H9 (cell line): Measurements from ENCODE around the gene RIC8A. TPM values are rescaled to one million over a fixed set of nuclear protein-coding genes. Genes with fewer than 3 reads are reported as not detected.

Experiments used
- DNase-seq: peaks from one replicate; pipeline ENCODE4 v3.0.0-alpha.2; 2017
- H2AFZ ChIP-seq: one replicate; pipeline ENCODE4 v1.6.1; 2013; ENCODE audit warnings: mild to moderate bottlenecking, low read length, control low read depth, moderate library complexity
- H2AK5ac ChIP-seq: 2 replicates; pipeline ENCODE4 v1.6.1; 2013; ENCODE audit warnings: low read length, control low read depth, mixed read lengths; ENCODE audit not compliant: insufficient read length
- H2BK120ac ChIP-seq: one replicate; pipeline ENCODE4 v1.6.1; 2013; ENCODE audit warnings: low read depth, mild to moderate bottlenecking, low read length, control low read depth, inconsistent platforms; ENCODE audit not compliant: poor library complexity, severe bottlenecking
- H2BK12ac ChIP-seq: 2 replicates; pipeline ENCODE4 v1.6.1; 2013; ENCODE audit warnings: low read length, control low read depth, mixed read lengths, low read depth; ENCODE audit not compliant: insufficient read length
- H2BK15ac ChIP-seq: 2 replicates; pipeline ENCODE4 v1.6.1; 2013; ENCODE audit warnings: low read depth, low read length, control low read depth
- H2BK20ac ChIP-seq: one replicate; pipeline ENCODE4 v1.6.1; 2013; ENCODE audit warnings: low read depth, mild to moderate bottlenecking, low read length, control low read depth, inconsistent platforms; ENCODE audit not compliant: poor library complexity, severe bottlenecking
- H2BK5ac ChIP-seq: 2 replicates; pipeline ENCODE4 v1.6.1; 2013; ENCODE audit warnings: low read length, control low read depth, mixed read lengths; ENCODE audit not compliant: insufficient read length
- H3K14ac ChIP-seq: 2 replicates; pipeline ENCODE4 v1.6.1; 2013; ENCODE audit warnings: low read length, control low read depth; ENCODE audit not compliant: insufficient read depth
- H3K18ac ChIP-seq: 2 replicates; pipeline ENCODE4 v1.6.1; 2013; ENCODE audit warnings: low read depth, mild to moderate bottlenecking, mixed read lengths, low read length, control low read depth; ENCODE audit not compliant: insufficient read length
- H3K23ac ChIP-seq: 2 replicates; pipeline ENCODE4 v1.6.1; 2013; ENCODE audit warnings: low read length, control low read depth, mixed read lengths, low read depth; ENCODE audit not compliant: insufficient read length
- H3K23me2 ChIP-seq: 2 replicates; pipeline ENCODE4 v1.6.1; 2013; ENCODE audit warnings: low read depth, mild to moderate bottlenecking, mixed read lengths, low read length, control low read depth; ENCODE audit not compliant: insufficient read length, poor library complexity, severe bottlenecking
- H3K27ac ChIP-seq: 2 replicates; pipeline ENCODE4 v1.5.1; 2013; ENCODE audit warnings: low read length, control low read depth, mixed read lengths, low read depth; ENCODE audit not compliant: insufficient read length
- H3K27me3 ChIP-seq: 2 replicates; pipeline ENCODE4 v1.6.1; 2013; ENCODE audit warnings: low read length, control low read depth, inconsistent platforms; ENCODE audit not compliant: insufficient read depth
- H3K4ac ChIP-seq: 2 replicates; pipeline ENCODE4 v1.6.1; 2013; ENCODE audit warnings: low read depth, mild to moderate bottlenecking, control low read depth, inconsistent platforms, low read length, moderate library complexity
- H3K4me1 ChIP-seq: 2 replicates; pipeline ENCODE4 v1.6.1; 2013; ENCODE audit warnings: low read length, control low read depth, inconsistent platforms; ENCODE audit not compliant: insufficient read depth
- H3K4me2 ChIP-seq: 2 replicates; pipeline ENCODE4 v1.6.1; 2013; ENCODE audit warnings: low read length, control low read depth, mixed read lengths; ENCODE audit not compliant: insufficient read length, insufficient read depth
- H3K56ac ChIP-seq: 2 replicates; pipeline ENCODE4 v1.6.1; 2013; ENCODE audit warnings: low read depth, mild to moderate bottlenecking, mixed read lengths, low read length, control low read depth; ENCODE audit not compliant: insufficient read length
- H3K79me1 ChIP-seq: 2 replicates; pipeline ENCODE4 v1.6.1; 2013; ENCODE audit warnings: low read depth, mild to moderate bottlenecking, moderate library complexity, low read length, control low read depth, inconsistent platforms; ENCODE audit not compliant: insufficient read depth, poor library complexity, severe bottlenecking
- H3K79me2 ChIP-seq: 2 replicates; pipeline ENCODE4 v1.6.1; 2013; ENCODE audit warnings: low read length, control low read depth, inconsistent platforms; ENCODE audit not compliant: insufficient read depth
- H3K9ac ChIP-seq: 2 replicates; pipeline ENCODE4 v1.6.1; 2013; ENCODE audit warnings: low read length, control low read depth, mixed read lengths; ENCODE audit not compliant: insufficient read length; ENCODE audit errors: extremely low read depth
- H3K9me3 ChIP-seq: one replicate; pipeline ENCODE4 v1.6.1; 2013; ENCODE audit warnings: low read depth, low read length, inconsistent platforms; ENCODE audit not compliant: control insufficient read depth
- H3T11ph ChIP-seq: one replicate; pipeline ENCODE4 v1.6.1; 2013; ENCODE audit warnings: mild to moderate bottlenecking, low read length, control low read depth, inconsistent platforms
- H4K20me1 ChIP-seq: one replicate; pipeline ENCODE4 v1.6.1; 2013; ENCODE audit not compliant: control insufficient read depth, insufficient read length, insufficient read depth
- H4K5ac ChIP-seq: 2 replicates; pipeline ENCODE4 v1.6.1; 2013; ENCODE audit warnings: low read depth, mild to moderate bottlenecking, mixed read lengths, low read length, control low read depth; ENCODE audit not compliant: insufficient read length
- H4K8ac ChIP-seq: replicated peaks from 2 replicates; pipeline ENCODE4 v1.6.1; 2013; ENCODE audit warnings: low read length, control low read depth, mixed read lengths, low read depth; ENCODE audit not compliant: insufficient read length
- H4K91ac ChIP-seq: 2 replicates; pipeline ENCODE4 v1.6.1; 2013; ENCODE audit warnings: low read depth, mild to moderate bottlenecking, moderate library complexity, mixed read lengths, low read length, control low read depth; ENCODE audit not compliant: insufficient read length
- H3K27ac Mint-ChIP-seq, 3 experiments: 2 replicates in 2 of 3; 3 replicates in 1 of 3; pipeline ENCODE4 v1.8.0; 2020 to 2021; ENCODE audit warnings: mixed read lengths in 3 of 3, mild to moderate bottlenecking in 1 of 3, moderate library complexity in 1 of 3
- H3K27me3 Mint-ChIP-seq: 2 replicates; pipeline ENCODE4 v1.8.0; 2021; ENCODE audit warnings: low read depth, mild to moderate bottlenecking, moderate library complexity, mixed read lengths
- H3K36me3 Mint-ChIP-seq, 3 experiments: 2 replicates in 2 of 3; 3 replicates in 1 of 3; pipeline ENCODE4 v1.8.0; 2020 to 2021; ENCODE audit warnings: low read depth in 3 of 3, mixed read lengths in 3 of 3; ENCODE audit not compliant: insufficient read depth in 1 of 3
- H3K4me1 Mint-ChIP-seq, 2 experiments: 2 replicates each; pipeline ENCODE4 v1.8.0; 2020; ENCODE audit warnings: mixed read lengths in 2 of 2
- H3K4me3 Mint-ChIP-seq, 2 experiments: 2 replicates in 1 of 2; 3 replicates in 1 of 2; pipeline ENCODE4 v1.8.0; 2020 to 2021; ENCODE audit warnings: mild to moderate bottlenecking in 2 of 2, mixed read lengths in 2 of 2, moderate library complexity in 1 of 2
- H3K9me3 Mint-ChIP-seq, 2 experiments: 2 replicates in 1 of 2; 3 replicates in 1 of 2; pipeline ENCODE4 v1.8.0; 2020; ENCODE audit warnings: mild to moderate bottlenecking in 2 of 2, mixed read lengths in 2 of 2, moderate library complexity in 1 of 2
- WGBS: extraction: QIAGEN DNeasy Blood & Tissue Kit; methylation state at CpG from one replicate; pipeline ENCODE4 v1.1.7; 2013; ENCODE audit warnings: missing lambda C conversion rate, low lambda C conversion rate, mixed read lengths; ENCODE audit not compliant: insufficient read length; ENCODE audit errors: extremely low coverage; 5-methylcytosine and 5-hydroxymethylcytosine counted together
- total RNA-seq: library from RNA; stranded (reverse); gene quantifications from 2 replicates; pipeline ENCODE4 v1.2.1, GENCODE V29; 2021
- TF ChIP-seq, protein P1 (sequence below): fragments of 200-600 bp; sonication (generic); conservative IDR thresholded peaks from 3 replicates; pipeline ENCODE4 v1.8.0; 2021; ENCODE audit warnings: antibody characterized with exemption, mild to moderate bottlenecking

RIC8A gene
- total RNA-seq, 1 experiment from 2014 or later, result 94.9 TPM

DNA sequence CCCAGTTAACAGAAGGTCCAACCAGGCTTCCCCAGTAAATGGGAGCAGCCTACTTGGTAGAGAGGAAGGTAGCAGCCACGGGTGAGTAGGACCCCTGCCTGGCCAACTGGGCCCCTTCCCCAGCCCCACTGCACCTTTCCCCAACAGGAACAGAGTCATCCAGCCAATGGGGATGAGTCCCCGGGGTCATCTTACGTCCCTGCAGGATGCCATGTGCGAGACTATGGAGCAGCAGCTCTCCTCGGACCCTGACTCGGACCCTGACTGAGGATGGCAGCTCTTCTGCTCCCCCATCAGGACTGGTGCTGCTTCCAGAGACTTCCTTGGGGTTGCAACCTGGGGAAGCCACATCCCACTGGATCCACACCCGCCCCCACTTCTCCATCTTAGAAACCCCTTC is 6.6 kb downstream of the RIC8A start:
- Histone ChIP-seq H3K27me3 (no peaks in the 10 kb centered on the region), H2BK120ac (no peak overlapping the region), H3K23ac (no peak overlapping the region), H3K18ac (no peak overlapping the region), H2AK5ac (no peak overlapping the region), H4K8ac (no peak overlapping the region), H3K79me2 (no peaks in the 10 kb centered on the region; the same call in 1 of the 2 replicates), H3K56ac (no peak overlapping the region), H3K23me2 (peaks cover 3% of the 10 kb centered on the region), H2BK5ac (no peak overlapping the region), H2BK12ac (no peak overlapping the region), H2BK15ac (no peak overlapping the region), H3K4ac (no peak overlapping the region), H3K14ac (no peak overlapping the region), H2AFZ (no peak overlapping the region), H3K79me1 (no peaks in the 10 kb centered on the region), H4K20me1 (no peaks in the 10 kb centered on the region), H4K91ac (no peak overlapping the region), H2BK20ac (no peak overlapping the region), H3T11ph (no peak overlapping the region), H3K9me3 (no peaks in the 10 kb centered on the region), H3K4me2 (no peak overlapping the region), H4K5ac (no peak overlapping the region), H3K9ac (no peak overlapping the region), H3K27ac (no peak overlapping the region), H3K4me1 (no peaks in the 10 kb centered on the region)
- H3K4me1 Mint-ChIP-seq, result peaks cover 0 to 6% of the 10 kb centered on the region in 2 experiments; a peak in 3 of 4 replicates
- no peaks in the 10 kb centered on the region for H3K27me3 Mint-ChIP-seq
- H3K27ac Mint-ChIP-seq, result no peak overlapping the region
- H3K4me3 Mint-ChIP-seq, result no peak overlapping the region
- H3K9me3 Mint-ChIP-seq, result no peaks in the 10 kb centered on the region
- WGBS, result no CpG with 5 or more reads among the region's 7 CpGs
- DNase-seq, result no peak
- TF ChIP-seq, protein P1, sequence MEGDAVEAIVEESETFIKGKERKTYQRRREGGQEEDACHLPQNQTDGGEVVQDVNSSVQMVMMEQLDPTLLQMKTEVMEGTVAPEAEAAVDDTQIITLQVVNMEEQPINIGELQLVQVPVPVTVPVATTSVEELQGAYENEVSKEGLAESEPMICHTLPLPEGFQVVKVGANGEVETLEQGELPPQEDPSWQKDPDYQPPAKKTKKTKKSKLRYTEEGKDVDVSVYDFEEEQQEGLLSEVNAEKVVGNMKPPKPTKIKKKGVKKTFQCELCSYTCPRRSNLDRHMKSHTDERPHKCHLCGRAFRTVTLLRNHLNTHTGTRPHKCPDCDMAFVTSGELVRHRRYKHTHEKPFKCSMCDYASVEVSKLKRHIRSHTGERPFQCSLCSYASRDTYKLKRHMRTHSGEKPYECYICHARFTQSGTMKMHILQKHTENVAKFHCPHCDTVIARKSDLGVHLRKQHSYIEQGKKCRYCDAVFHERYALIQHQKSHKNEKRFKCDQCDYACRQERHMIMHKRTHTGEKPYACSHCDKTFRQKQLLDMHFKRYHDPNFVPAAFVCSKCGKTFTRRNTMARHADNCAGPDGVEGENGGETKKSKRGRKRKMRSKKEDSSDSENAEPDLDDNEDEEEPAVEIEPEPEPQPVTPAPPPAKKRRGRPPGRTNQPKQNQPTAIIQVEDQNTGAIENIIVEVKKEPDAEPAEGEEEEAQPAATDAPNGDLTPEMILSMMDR, result no peak
- peaks cover 28 to 73% (median 63%) of the 10 kb centered on the region in 3 experiments for H3K36me3 Mint-ChIP-seq
